GM10266 (cell line): Measurements from ENCODE around the gene TRAF2.

ENCODE experiments used
- DNase-seq: peaks from one replicate; pipeline ENCODE4 v3.0.0; 2012; ENCODE audit errors: extremely low spot score
- TF ChIP-seq, protein P1 (sequence below): IDR thresholded peaks from 2 replicates; pipeline ENCODE4 v1.5.1; 2012; ENCODE audit warnings: mild to moderate bottlenecking, low read depth; ENCODE audit not compliant: control insufficient read depth, insufficient read depth; ENCODE audit errors: missing control alignments

Gene TRAF2

DNA sequence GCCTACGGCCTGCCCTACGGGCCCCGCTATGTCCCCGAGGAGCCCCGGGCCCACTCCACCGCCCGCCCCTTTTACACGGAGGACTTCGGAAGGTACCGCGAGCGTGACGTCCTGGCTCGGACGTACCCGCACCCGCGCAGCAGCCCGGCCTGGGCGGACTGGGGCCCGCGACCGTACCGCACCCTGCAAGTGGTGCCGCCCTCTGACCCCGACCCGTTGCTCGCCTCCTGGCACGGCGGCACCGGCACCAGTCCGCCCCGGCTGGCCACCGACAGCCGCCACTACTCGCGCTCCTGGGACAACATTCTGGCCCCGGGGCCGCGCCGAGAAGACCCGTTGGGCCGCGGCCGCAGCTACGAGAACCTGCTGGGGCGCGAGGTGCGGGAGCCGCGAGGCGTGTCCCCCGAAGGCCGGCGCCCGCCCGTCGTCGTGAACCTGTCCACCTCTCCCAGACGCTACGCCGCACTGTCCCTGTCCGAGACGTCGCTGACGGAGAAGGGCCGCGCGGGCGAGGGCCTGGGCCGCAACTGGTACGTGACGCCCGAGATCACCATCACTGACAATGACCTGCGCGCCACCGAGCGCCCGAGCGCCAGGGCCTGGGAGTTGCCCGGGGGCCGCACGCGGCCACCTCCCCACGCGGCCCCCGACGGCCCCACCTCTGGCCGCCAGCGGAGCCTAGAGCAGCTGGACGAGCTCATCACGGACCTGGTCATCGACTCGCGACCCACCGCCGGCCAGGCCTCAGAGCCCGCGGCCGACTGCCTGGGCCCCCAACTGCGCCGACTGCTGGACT, 40.7 kb upstream of the TRAF2 start:
- no peak for DNase-seq
- TF ChIP-seq, protein P1, sequence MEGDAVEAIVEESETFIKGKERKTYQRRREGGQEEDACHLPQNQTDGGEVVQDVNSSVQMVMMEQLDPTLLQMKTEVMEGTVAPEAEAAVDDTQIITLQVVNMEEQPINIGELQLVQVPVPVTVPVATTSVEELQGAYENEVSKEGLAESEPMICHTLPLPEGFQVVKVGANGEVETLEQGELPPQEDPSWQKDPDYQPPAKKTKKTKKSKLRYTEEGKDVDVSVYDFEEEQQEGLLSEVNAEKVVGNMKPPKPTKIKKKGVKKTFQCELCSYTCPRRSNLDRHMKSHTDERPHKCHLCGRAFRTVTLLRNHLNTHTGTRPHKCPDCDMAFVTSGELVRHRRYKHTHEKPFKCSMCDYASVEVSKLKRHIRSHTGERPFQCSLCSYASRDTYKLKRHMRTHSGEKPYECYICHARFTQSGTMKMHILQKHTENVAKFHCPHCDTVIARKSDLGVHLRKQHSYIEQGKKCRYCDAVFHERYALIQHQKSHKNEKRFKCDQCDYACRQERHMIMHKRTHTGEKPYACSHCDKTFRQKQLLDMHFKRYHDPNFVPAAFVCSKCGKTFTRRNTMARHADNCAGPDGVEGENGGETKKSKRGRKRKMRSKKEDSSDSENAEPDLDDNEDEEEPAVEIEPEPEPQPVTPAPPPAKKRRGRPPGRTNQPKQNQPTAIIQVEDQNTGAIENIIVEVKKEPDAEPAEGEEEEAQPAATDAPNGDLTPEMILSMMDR, result no peak

- no peak for DNase-seq
- TF ChIP-seq, protein P1, result no peak
These were observed 39.8 kb upstream of the TRAF2 start for GRCh38 chr9:136846376-136847087.

- peak; percentile 73 for DNase-seq
These were observed 39.1 kb upstream of the TRAF2 start for GRCh38 chr9:136847088-136847825.

DNA sequence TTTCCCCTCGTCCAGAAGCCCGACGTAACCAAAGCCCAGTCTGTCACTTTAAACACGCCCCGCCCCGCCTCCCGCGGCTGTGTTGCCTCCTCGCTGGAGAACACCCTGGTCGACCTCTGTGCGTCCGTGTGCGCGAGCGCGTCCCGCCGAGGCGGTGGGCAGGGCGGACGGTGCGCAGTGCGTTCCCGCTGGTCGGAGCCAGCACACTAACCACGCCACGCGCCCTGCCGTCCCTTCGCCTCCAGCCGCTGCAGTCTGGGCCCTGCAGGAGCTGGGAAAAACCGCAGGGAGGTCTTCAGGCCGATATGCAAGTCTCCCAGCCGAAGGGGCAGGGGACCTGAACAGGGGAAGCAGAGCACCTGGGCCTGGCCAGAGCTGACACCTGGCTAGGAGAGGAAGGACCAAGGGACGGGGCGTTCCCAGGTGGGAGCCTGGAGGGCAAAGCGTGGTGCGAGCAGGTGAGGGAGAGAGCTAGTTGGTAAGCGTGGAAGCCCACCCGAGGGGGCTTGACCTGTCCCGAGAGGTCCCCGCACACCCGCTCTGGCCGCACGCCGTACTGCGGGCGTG, 38.4 kb upstream of the TRAF2 start:
- peak; percentile 90 for DNase-seq
- TF ChIP-seq, protein P1, result no peak

More at GRCh38 chr9:136847088-136847825, 39.1 kb upstream of the TRAF2 start:
- TF ChIP-seq, protein P1, result no peak

DNA sequence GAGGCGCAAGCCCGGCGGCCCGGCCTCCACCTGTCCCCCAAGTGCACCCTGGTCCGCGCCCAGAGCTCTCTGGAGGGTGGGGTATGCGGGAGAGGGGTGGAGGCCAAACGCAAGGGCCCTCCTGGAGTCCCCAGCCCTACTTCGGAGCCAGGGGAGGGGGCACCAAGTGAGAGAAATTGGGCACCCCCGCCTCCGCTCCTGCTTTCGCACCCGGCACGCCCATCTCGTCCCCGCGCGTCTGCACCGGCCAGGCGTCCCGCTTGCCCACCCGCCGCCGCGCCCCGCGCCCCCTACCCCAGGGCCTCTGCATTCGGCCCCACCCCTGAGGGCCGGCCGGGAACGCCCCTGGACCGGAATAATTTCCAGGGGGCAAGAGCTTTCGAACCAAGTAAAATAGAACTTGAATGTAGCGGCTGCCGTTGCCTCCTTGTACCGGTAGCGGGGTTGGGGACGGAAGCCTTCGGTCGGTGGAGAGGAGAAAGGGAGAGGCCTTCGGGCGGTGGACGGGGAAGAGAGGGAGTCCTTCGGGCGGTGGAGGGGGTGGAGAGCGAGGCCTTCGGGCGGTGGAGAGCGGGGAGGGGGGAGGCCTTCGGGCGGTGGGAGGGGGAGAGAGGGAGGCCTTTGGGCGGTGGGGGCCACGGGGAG, 37.8 kb upstream of the TRAF2 start:
- DNase-seq, result peak; percentile 82
- TF ChIP-seq, protein P1, result no peak

DNA sequence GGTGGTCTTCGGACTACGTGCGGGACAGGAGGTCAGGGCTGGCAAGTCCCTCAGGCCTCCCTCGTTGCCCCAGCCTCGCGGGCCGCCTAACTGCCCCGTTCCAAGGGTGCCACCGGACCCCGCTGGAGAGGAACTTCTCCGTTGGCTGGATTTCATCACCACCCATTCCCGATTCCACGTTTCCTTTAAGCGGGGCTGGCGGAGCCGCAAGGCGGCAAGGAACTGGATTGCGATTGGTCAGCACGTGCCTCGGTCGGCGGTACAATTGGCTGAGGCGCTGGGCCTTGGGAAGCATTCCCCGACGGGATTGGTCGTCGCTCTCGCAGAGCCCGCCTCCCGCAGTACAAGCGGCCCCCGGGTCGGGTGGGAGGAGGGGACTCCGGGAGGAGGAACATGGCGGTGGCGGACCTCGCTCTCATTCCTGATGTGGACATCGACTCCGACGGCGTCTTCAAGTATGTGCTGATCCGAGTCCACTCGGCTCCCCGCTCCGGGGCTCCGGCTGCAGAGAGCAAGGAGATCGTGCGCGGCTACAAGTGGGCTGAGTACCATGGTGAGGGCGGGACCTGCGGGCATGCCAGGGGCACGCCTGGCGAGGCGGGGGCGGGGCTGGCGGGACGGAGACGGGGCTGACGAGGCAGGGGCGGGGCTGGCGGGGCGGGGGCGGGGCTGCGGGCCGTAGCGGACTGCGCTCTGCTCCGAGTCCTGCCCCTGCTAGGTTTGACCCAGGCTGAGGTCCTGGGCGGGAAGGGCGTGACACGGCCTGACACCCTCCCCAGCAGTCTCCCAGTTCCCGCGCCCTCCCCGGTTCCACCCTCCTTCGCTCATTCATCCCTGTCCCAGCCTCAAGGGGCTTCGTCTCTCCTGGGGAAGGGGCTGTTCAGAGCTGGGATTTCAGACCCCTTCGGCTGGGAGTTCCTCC, 37.0 kb upstream of the TRAF2 start, which contains the start of gene PHPT1:
PHPT1 (plus strand) TSS at position 372 of the 922 bp plus-strand sequence; CDS start at position 394, 22 bp downstream.
- TF ChIP-seq, protein P1, result no peak

More for the DNA sequence above, 37.0 kb upstream of the TRAF2 start, which contains the start of gene PHPT1:
- DNase-seq, result peak; percentile 100
